M059J (cell line): ENCODE measurements around the gene VWCE. TPM values are rescaled to one million over a fixed set of nuclear protein-coding genes. Genes with fewer than 3 reads are reported as not detected.

ENCODE experiments used
- DNase-seq: peaks from one replicate; pipeline ENCODE4 v3.0.0-alpha.2; 2012; ENCODE audit warnings: low read depth
- total RNA-seq: library from RNA; depleted of rRNA; stranded (reverse); fragments of >200 nt; shearing (Covaris generic); gene quantifications from 2 replicates; pipeline ENCODE4 v1.2.3, GENCODE V29; 2014

VWCE gene
- total RNA-seq, 1 experiment from 2014 or later: not detected

GRCh38 chr11:61280883-61281580, 14.1 kb downstream of the VWCE start:
- no peak for DNase-seq

DNA sequence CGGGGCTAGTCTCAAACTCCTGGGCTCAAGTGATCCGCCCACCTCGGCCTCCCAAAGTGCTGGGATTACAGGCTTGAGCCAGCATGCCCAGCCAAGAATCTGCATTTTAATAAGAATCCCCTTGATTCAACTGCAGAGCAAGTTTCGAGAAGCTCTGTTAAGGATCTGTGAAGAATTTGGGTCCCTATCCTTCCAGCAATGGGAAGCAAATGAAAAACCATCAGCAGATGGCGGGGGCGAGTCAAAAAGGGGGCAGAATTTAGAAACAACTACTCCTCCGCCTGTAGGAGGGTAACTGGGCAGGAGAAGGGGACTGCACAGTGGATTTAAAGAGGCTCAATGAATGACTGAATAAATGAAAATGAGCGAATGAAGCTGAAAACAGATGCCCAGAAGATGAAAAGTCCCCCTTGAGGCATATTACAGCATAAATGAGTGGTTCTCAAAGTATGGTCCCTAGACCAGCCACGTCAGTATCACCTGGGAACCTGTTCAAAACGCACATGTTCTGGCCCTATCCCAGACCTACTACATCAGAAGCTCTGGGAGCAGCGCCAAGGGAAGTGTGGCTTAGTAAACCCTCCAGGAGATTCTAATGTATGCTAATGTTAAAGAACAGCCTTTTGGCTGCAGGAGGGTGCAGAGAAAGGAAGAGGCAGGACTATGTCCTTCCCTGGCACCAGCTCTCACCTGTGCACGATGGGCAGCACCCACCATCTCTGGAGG, 15.0 kb downstream of the VWCE start:
- DNase-seq: peak; percentile 78

- DNase-seq: no peak
These were observed 17.1 kb downstream of the VWCE start for GRCh38 chr11:61278001-61278470.

DNA sequence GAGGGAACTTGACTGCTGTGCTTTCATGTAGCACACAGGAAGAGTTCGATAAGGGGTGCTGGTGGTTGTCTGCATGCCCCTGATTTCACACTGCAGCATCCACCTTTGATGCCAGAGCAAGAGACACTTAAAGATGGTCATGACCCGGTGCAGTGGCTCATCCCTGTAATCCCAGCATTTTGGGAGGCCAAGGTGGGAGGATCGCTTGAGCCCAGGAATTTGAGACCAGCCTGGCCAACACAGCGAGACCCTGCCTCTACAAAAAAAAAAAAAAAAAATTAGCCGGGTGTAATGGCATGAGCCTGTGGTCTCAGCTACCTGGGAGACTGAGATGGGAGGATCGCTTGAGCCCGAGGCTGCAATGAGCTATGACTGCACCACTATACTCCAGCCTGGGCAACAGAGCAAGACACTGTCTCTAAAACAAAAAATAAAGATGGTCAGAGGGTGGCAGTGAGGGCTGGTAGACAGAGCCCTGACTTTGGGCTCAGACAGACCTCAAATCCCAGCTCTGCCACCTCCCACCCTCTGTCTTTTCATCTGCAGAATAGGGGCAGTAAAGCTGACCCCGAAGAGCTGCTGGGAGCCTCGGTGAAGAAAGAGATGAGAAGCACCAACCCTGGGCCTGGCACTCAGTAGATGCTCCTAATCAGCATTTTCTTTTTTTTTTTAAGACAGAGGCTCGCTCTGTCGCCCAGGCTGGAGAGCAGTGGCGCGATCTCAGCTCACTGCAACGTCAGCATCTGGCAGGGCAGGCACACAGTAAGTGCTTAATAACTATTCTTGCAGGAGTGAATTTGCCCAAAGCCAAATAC, 17.7 kb downstream of the VWCE start:
- DNase-seq: no peak

- no peak for DNase-seq
These were observed 19.9 kb downstream of the VWCE start for GRCh38 chr11:61275191-61275590.

DNA sequence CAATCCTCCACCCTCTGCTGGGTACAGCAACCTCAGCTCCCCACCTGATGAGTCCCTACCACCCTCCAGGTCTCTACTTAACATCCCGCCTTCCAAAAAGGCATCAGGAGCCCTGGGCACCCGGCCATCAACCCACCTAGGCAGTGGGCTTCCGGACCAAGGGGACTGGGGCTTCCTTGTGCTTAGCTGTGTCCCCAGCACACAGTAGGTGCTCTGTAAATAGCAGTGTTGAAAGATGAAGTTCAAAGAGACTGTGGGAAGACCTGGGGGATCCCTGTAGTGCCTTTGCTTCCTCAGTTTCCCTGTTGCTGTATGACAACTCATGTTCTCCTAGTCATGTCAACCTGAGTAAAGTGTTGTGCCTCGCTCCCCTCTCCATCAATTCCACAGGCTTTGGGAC, 21.0 kb downstream of the VWCE start:
- no peak for DNase-seq

- DNase-seq: no peak
These were observed 21.7 kb downstream of the VWCE start for GRCh38 chr11:61273178-61274078.

GRCh38 chr11:61272731-61273130, 22.4 kb downstream of the VWCE start:
- DNase-seq: no peak

DNA sequence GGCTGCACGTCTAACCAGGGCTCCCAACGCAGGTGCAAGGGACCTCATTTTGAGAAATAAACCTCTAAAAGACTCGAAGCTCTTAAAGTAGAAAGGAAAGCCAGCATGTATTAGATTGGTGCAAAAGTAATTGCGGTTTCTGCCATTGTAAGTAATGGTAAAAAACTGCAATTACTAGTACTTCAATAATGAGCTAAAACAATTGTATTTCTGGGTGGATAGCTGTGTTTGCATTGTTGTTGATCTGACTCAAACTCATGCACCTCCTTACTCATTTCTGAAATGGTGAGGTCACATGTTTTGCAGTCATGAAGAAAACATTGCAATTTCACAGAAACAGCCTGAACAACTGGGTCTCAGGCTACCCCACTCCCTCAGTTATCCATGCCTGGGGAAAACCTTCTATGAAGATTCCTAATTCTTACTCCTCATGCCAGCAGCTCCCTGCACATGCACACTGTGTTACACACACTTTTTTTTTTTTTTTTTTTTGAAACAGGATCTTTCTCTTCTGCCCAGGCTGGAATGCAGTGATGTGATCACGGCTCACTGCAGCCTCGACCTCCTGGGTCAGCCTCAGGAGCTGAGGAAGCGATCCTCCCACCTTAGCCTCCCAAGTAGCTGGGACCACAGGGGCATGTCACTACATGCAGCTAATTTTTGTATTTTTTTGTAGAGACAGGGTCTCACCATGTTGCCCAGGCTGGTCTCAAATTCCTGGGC, 24.6 kb downstream of the VWCE start:
- DNase-seq: peak; percentile 30

DNA sequence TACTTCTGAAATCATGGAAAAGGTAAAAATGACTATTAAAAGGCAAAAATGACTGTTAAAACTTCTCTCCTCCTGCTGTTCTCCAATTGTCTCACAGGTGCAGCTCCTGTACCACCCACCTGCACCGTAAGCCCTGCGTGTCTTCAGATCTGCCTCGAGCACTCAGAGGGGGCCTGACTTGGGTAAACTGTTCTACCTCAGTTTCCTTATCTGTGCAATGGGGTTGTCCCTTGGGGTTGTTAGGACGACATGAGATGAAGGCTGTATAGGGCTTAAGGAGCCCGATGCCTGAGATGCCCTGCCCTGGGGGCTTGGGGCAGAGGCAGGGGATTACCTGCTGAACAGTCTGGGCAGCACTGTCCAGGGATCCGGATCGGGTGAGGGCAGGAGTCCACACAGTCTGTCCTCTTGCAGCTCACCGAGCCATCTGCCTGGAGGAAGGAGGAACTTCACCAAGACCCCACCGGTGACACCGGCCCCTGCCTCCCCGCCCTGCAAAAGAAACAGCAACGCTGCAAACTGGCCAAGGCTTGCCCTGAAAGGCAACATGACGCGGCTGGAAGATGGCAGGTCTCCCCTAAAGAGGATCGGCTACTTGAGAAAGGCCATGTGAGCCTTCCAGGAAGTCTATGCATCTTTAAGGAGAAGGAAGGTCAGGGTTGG, 26.4 kb downstream of the VWCE start:
- DNase-seq: no peak

DNA sequence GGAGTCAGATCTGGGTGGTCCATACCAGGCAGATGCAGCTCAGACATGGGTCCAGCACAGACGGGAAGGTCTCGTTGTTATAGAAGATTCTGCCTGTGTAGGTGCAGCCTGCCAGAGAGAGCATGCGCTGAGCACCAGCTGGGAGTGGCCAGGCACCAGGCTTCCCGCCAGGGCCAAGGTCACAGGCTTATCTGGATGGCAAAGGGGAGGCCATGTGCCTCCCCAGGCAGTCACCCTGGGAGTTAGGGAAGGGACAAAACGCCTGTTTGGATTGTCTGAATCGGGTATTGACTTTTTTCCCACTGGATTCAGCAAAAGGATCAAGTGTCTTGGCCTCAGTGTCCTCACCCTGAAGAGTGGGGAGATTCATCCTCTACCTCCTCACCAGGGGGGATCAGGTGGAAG, 27.7 kb downstream of the VWCE start:
- no peak for DNase-seq

DNA sequence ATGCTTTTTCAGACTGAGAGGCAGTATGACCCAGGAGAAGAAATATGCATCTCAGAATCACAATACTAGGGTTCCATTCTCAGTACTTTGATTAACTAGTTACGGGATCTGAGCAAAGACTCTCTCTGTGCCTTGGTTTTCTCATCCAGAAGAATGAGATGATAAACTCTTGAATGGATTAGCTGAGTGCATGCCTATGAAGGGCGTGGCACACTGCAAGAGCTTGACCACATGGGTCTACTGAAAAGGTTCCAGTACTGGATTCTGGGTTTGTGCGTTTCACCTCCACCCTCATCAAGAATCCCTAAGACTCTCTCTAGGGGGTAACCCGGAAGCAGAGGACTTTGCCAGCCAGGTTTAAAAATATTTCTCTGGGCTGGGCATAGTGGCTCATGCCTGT, 28.5 kb downstream of the VWCE start:
- DNase-seq: no peak

DNA sequence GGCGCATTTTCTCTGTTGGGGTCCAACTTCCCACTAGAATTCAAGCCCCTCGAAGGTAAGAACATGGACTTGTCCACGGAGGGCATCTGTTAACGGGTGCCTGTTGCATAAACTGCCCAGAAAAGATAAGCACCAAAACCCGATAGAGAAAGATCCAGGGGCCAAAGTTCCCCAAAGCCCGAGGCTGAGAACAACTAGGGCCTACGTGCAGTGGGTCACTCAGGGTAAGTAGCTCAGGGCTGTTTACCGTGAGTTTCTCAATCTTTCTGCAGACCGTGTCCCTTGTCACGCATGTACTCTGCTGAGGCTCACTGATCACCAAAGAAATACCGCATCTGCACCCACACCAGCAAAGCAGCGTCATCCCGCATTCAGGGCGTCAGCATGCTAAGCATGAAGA, 29.8 kb downstream of the VWCE start:
- no peak for DNase-seq

- no peak for DNase-seq
These were observed 30.3 kb downstream of the VWCE start for GRCh38 chr11:61264795-61265194.

DNA sequence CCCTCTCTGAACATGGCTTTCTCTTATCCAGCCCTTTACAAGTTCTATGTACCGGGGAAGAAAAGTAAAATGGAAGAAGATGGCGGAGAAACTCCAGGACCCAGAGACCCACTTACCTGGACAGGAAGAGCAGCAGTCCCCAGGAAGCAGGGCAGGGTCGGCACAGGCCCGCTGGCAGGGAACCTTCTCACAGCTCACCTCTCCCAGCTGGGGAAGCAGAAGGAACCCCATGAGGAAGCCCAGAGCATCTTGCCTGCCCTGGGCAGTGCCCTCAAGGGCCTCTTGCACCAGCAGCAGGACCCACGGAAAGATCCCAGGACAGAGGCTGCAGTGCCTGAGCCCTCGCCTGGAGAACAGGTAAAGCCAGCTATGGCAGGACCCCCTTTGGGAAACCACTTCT, 30.7 kb downstream of the VWCE start:
- DNase-seq: no peak

GRCh38 chr11:61259363-61259762, 35.8 kb downstream of the VWCE start:
- no peak for DNase-seq

GRCh38 chr11:61258546-61258945, 36.6 kb downstream of the VWCE start:
- no peak for DNase-seq

- no peak for DNase-seq
These were observed 38.2 kb downstream of the VWCE start for GRCh38 chr11:61256710-61257482.

DNA sequence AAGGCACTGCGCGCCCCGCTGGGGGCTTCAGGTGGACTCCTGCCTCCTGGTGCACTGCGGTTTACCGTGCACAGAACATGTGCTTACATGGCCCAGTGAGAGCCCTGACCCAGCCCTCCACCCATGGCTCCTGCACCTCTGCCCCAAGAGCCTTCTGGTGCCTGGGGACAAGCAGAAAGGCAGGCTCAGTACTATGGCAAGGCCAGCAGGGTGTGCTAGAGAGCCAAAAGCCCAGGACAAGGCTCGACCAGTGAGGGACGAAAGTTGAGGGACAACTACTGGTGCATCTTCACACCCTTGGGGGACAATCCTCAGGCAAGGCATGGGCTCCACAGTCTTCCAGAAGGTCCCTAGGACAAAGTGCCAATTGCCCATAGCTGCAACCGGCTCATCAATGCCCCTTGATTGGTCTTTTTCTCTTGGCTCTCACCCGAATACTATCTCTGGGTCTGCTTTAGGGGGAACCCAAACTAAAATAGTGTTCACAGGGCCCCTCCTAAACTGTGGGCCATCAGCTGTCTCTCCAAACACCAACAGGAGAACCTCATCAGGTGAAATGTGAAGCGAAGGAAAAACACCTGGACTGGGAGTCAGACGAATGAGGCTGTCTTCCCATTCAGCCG, 40.6 kb downstream of the VWCE start:
- peak; percentile 55 for DNase-seq
